Bronchial epithelial cell (primary cell): ENCODE results near the gene GOLGA8N. TPM values are rescaled to one million over a fixed set of nuclear protein-coding genes. Genes with fewer than 3 reads are reported as not detected.
A peak's percentile ranks its signal among the peaks of the same experiment; 100 is the strongest.

Experiments used
- DNase-seq: peaks from one replicate; pipeline ENCODE4 v3.0.0-alpha.2; 2010; ENCODE audit warnings: low read depth
- FAIRE-seq: peaks from 2 replicates; lab custom pipeline; 2011; peaks lifted over from hg19 to GRCh38; lab: Jason Lieb, UNC
- H3K27me3 ChIP-seq: 2 replicates; pipeline ENCODE4 v1.5.1; 2011; ENCODE audit warnings: low read length; ENCODE audit not compliant: control insufficient read depth, insufficient read depth
- H3K36me3 ChIP-seq: 2 replicates; pipeline ENCODE4 v1.5.1; 2011; ENCODE audit warnings: low read length; ENCODE audit not compliant: control insufficient read depth, insufficient read depth
- H3K4me3 ChIP-seq: 2 replicates; pipeline ENCODE4 v1.5.1; 2011; ENCODE audit warnings: mild to moderate bottlenecking, low read depth, low read length, control low read depth
- total RNA-seq: library from RNA; depleted of rRNA; stranded (reverse); fragments of >200 nt; gene quantifications from 2 replicates; pipeline ENCODE4 v1.2.1, GENCODE V29; 2014
- TF ChIP-seq, protein P1 (sequence below): IDR thresholded peaks from 2 replicates; pipeline ENCODE4 v1.5.1; 2011; ENCODE audit warnings: mild to moderate bottlenecking, moderate library complexity, low read length, control low read depth, inconsistent platforms; ENCODE audit not compliant: insufficient read depth, severe bottlenecking

GOLGA8N gene
- total RNA-seq, 1 donor from 2014 or later = 1.6 TPM

DNA sequence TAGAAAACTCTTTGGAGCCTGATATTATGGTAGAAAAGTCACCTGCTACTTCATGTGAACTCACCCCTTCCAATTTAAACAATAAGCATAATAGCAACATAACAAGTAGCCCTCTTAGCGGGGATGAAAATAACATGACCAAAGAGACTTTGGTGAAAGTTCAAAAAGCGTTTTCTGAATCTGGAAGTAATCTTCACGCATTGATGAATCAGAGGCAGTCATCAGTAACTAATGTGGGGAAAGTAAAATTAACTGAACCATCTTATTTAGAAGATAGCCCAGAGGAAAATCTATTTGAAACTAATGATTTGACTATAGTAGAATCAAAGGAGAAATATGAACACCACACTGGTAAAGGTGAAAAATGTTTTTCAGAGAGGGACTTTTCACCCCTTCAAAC lies 43.2 kb downstream of the GOLGA8N start:
- FAIRE-seq (no peak), DNase-seq (no peak)
- TF ChIP-seq, protein P1, sequence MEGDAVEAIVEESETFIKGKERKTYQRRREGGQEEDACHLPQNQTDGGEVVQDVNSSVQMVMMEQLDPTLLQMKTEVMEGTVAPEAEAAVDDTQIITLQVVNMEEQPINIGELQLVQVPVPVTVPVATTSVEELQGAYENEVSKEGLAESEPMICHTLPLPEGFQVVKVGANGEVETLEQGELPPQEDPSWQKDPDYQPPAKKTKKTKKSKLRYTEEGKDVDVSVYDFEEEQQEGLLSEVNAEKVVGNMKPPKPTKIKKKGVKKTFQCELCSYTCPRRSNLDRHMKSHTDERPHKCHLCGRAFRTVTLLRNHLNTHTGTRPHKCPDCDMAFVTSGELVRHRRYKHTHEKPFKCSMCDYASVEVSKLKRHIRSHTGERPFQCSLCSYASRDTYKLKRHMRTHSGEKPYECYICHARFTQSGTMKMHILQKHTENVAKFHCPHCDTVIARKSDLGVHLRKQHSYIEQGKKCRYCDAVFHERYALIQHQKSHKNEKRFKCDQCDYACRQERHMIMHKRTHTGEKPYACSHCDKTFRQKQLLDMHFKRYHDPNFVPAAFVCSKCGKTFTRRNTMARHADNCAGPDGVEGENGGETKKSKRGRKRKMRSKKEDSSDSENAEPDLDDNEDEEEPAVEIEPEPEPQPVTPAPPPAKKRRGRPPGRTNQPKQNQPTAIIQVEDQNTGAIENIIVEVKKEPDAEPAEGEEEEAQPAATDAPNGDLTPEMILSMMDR = no peak
- Histone ChIP-seq H3K36me3 (peaks cover 4% of the 10 kb centered on the region), H3K4me3 (no peak overlapping the region), H3K27me3 (no peaks in the 10 kb centered on the region)

DNA sequence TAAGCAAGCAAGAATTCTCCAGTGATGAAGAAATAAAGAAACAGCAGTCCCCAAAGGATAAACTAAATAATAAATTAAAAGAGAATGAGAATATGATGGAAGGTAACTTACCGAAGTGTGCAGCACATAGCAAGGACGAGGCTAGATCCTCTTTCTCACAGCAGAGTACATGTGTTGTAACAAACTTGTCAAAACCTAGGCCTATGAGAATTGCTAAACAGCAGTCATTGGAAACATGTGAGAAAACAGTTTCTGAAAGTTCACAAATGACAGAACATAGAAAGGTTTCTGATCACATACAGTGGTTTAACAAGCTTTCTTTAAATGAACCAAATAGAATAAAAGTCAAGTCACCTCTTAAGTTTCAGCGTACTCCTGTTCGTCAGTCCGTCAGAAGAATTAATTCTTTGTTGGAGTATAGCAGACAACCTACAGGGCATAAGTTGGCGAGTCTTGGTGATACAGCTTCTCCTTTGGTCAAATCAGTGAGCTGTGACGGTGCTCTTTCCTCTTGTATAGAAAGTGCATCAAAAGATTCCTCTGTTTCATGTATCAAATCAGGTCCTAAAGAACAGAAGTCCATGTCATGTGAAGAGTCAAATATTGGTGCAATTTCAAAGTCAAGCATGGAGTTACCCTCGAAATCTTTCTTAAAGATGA lies 43.8 kb downstream of the GOLGA8N start:
- H3K4me3 ChIP-seq = no peak overlapping the region
- no peak for DNase-seq
- peak; percentile 18 for FAIRE-seq
- no peaks in the 10 kb centered on the region for H3K27me3 ChIP-seq
- H3K36me3 ChIP-seq = peaks cover 4% of the 10 kb centered on the region
- TF ChIP-seq, protein P1 = no peak

DNA sequence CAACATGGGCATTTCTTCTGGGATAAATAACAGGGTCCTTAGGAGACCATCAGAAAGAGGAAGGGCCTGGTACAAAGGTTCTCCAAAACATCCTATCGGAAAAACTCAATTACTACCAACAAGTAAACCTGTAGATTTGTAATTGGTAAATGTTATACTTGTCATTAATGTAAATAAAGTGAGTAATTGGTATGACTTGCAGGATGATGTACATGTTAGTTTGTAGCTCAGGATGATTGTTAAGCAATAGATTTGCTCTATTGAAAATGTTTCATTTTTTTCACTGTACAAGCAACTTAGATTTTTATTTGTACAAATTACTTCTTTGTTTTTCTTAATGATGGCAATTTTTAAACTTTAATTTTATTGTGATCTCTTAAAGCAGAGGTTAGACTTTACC lies 44.4 kb downstream of the GOLGA8N start:
- peaks cover 4% of the 10 kb centered on the region for H3K36me3 ChIP-seq
- H3K27me3 ChIP-seq = no peaks in the 10 kb centered on the region
- TF ChIP-seq, protein P1 = no peak
- H3K4me3 ChIP-seq = no peak overlapping the region
- DNase-seq = peak; percentile 76
- no peak for FAIRE-seq

DNA sequence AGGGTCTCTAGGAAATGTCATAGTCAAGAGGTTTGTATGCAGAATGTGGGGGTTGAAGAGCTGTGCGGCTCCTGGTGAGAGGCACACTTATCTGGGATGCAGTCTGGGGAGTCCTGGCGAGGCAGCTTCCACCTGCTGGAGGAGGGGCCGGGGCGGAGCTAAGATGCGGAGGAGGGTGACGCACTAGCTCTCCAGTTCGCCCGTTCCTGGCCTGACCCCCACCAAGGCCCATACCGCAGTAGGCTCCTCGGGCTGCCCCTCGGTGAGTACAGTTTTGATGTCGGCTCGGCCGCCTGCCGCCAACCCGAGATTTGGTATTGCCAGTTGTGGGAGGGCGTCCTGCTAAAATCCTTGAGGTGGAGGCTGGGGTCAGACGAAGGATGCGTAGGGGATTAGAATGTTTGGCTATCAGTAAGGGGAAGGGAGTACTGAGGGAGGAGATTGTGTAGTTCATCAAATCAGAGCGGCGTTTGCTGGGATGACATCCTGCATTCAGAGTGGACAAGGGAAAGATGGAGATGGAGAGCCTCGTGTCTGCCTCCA lies 48.3 kb downstream of the GOLGA8N start, which contains the start of gene SCG5:
TSS of gene SCG5 (plus strand) at position 194 of the 543 bp plus-strand sequence. CDS start 1,883 bp downstream, outside the sequence.
- DNase-seq = peak; percentile 38
- no peak for FAIRE-seq
- no peaks in the 10 kb centered on the region for H3K36me3 ChIP-seq
- H3K27me3 ChIP-seq = no peaks in the 10 kb centered on the region
- TF ChIP-seq, protein P1 = no peak
- H3K4me3 ChIP-seq = peak within 1 kb of the TSS; percentile 33

DNA sequence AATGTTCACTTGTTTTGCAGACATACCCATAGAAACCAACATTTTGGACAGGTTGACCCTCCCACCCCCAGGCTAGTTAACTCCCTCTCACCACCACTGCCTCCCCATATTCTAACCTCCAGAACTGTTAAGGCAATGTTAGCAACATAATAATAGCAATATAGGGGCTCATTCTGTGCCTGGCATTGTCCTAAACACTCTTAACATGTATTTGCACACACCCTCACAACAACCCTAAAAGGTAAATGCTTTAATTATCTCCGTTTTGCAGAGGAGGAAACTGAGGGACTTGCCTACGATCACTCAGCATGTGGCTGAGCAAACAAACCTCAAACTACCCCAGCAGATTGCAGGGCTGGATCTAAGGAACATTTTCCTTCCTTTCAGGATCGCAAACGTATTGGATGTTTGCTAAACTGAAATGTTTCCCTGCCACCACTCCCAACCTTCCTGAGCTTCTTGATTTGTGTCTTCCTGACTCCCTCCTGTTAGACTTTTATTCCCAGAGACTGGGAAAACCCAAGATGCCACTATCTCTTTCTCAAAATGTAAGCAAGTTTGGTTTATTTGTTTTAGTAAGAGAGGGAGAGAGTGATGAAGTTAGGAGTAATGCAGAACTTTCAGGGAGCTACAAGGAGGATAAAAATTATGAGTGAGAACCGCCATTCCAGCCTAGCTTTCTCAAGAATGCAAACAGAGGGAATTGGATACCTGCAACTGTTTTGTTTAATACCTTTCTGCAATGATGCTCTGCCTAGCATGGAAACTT lies 49.6 kb downstream of the GOLGA8N start:
- H3K36me3 ChIP-seq = no peaks in the 10 kb centered on the region
- FAIRE-seq (no peak), DNase-seq (no peak)
- no peaks in the 10 kb centered on the region for H3K27me3 ChIP-seq
- H3K4me3 ChIP-seq = no peak overlapping the region
- TF ChIP-seq, protein P1 = no peak
